ENCODE results near the gene SFTPD. TPM values are rescaled to one million over a fixed set of nuclear protein-coding genes. Genes with fewer than 3 reads are reported as not detected.

The SFTPD gene
- total RNA-seq, 3 donors from 2014 or later: 0.35 TPM; not detected in 2

DNA sequence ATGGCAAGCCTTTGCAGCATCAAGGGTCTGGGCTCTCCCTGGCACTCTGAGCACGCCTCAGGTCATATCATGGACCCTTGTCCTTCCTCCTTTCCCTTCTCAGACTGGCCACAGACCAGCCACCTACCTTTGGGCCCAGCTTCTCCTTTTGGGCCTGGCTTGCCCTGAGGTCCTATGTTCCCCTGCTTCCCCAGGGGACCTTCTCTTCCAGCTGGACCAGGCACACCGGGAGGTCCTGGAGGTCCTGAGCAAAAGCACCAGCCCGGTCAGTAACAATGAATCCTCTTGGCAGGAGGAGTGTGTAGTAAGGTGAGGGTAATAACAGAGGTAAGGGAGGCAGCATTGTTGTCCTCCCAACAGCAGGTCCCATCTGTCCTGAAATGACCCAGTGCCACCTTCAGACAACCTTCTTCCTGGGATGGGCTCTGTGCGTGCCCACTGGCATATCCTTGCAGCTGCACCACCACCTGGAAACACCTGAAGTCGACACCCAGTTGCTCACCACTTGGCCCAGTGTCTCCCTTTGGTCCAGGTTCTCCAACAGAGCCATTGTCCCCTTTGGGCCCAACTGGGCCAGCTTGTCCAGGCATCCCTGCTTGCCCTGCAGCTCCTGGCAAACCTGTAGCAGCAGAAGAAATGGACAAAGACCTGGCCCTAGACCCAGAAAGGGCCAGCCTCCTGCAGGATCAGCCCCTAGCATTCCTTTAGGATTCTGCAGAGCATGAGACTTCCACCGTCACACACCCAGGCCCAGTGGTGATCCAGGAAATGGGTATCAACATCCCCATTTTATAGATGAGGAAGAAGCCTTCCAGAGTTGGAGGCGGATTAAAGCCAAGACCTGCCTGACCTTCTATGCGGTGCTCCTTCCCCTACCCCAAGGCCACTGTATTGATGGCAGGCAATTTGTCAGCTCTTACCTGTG, 6.4 kb downstream of the SFTPD start:
- ATAC-seq (no peak), DNase-seq (no peak)
- Histone ChIP-seq H3K36me3 (ENCODE audit: low read depth) (no peaks in the 10 kb centered on the region), H3K9me3 (no peaks in the 10 kb centered on the region), H3K4me3 (no peak overlapping the region), H3K4me1 (ENCODE audit: low read depth) (no peaks in the 10 kb centered on the region)
- TF ChIP-seq, protein P1, sequence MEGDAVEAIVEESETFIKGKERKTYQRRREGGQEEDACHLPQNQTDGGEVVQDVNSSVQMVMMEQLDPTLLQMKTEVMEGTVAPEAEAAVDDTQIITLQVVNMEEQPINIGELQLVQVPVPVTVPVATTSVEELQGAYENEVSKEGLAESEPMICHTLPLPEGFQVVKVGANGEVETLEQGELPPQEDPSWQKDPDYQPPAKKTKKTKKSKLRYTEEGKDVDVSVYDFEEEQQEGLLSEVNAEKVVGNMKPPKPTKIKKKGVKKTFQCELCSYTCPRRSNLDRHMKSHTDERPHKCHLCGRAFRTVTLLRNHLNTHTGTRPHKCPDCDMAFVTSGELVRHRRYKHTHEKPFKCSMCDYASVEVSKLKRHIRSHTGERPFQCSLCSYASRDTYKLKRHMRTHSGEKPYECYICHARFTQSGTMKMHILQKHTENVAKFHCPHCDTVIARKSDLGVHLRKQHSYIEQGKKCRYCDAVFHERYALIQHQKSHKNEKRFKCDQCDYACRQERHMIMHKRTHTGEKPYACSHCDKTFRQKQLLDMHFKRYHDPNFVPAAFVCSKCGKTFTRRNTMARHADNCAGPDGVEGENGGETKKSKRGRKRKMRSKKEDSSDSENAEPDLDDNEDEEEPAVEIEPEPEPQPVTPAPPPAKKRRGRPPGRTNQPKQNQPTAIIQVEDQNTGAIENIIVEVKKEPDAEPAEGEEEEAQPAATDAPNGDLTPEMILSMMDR (IDR thresholded peaks at IDR 0.05): no peak
- intact Hi-C loops (cut with DNase I, micrococcal nuclease): no loop called here

DNA sequence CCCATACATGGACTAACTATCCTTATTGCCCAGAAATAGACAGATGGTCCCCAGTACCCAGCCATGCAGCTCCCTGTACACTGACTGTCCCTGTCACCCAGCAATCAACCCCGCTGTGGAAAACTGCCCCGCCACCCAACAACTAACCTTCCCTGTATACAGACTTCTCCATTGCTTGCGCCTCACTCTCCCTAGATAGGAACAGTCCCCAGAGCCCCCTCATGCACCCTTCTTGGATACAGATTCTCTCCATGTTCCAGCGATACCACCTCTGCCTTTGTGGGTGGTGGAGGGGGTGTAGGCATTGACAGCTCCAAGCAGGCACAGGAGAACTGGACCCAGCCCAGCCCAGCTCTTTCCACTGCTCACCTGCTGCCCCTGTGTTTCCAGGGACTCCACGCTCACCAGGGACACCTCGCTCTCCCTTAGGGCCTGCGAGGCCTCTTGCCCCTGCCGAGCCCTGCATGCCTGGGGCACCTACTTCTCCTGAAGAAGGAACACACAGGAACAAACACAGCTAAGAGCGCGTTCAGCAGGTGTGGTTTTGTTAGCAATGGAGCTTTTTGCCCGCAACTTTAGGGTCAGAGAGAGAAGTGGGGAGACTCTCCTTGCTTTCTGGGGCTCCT, 7.2 kb downstream of the SFTPD start:
- ATAC-seq (no peak), DNase-seq (no peak)
- no peak overlapping the region for H3K4me3 ChIP-seq
- no peaks in the 10 kb centered on the region for H3K9me3 ChIP-seq
- no peaks in the 10 kb centered on the region for H3K4me1 ChIP-seq (ENCODE audit: low read depth)
- TF ChIP-seq, protein P1 (IDR thresholded peaks at IDR 0.05): no peak
- intact Hi-C loops (cut with DNase I, micrococcal nuclease): no loop called here
- no peaks in the 10 kb centered on the region for H3K36me3 ChIP-seq (ENCODE audit: low read depth)

- ATAC-seq: no peak
- DNase-seq: no peak
- intact Hi-C loops (cut with DNase I, micrococcal nuclease): no loop called here
- Histone ChIP-seq H3K4me3 (no peak overlapping the region), H3K4me1 (ENCODE audit: low read depth) (no peaks in the 10 kb centered on the region), H3K9me3 (no peaks in the 10 kb centered on the region), H3K36me3 (ENCODE audit: low read depth) (no peaks in the 10 kb centered on the region)
- TF ChIP-seq, protein P1 (IDR thresholded peaks at IDR 0.05): no peak
These were observed 7.8 kb downstream of the SFTPD start for GRCh38 chr10:79941146-79941545.

DNA sequence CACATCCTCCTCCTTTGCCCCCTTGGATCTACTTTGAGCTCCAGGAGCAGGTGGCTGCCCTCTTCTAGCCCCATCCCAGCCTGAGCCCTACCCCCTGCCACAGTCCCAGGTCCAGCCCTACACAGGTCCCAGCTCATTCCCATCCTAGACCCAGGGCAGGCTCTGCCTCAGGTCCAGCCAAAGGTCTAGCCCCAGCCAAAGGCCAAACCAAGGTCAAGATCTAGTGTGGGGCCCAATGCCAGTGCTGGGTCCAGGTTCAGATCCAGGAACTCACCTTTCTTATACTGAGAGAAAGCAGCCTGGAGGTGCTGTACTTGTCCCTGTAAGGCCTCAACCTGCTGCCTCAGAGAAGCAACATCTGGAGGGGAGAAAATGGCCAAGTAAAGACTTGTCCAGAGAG, 8.5 kb downstream of the SFTPD start:
- DNase-seq: no peak
- TF ChIP-seq, protein P1 (IDR thresholded peaks at IDR 0.05): no peak
- intact Hi-C loops (cut with DNase I, micrococcal nuclease): no loop called here
- Histone ChIP-seq H3K9me3 (no peaks in the 10 kb centered on the region), H3K4me1 (ENCODE audit: low read depth) (no peaks in the 10 kb centered on the region), H3K4me3 (no peak overlapping the region), H3K36me3 (ENCODE audit: low read depth) (no peaks in the 10 kb centered on the region)
- ATAC-seq: no peak

- no peak for ATAC-seq
- H3K9me3 ChIP-seq: no peaks in the 10 kb centered on the region
- H3K36me3 ChIP-seq (ENCODE audit: low read depth): no peaks in the 10 kb centered on the region
- H3K4me1 ChIP-seq (ENCODE audit: low read depth): no peaks in the 10 kb centered on the region
- DNase-seq: no peak
- intact Hi-C loops (cut with DNase I, micrococcal nuclease): no loop called here
- TF ChIP-seq, protein P1 (IDR thresholded peaks at IDR 0.05): no peak
- H3K4me3 ChIP-seq: no peak overlapping the region
These were observed 8.9 kb downstream of the SFTPD start for GRCh38 chr10:79939969-79940368.

All from mucosa of descending colon (tissue), 3 donors.